Activated T-cell treated with anti-CD3 and anti-CD28 coated beads, Interleukin-2, amount 50 U/mL, for 48 hours (primary cell): ENCODE data around the gene LNX1.

Experiments
- DNase-seq, 2 experiments: peaks; one replicate each; pipeline ENCODE4 v3.0.0-alpha.2; 2020

Gene LNX1

DNA sequence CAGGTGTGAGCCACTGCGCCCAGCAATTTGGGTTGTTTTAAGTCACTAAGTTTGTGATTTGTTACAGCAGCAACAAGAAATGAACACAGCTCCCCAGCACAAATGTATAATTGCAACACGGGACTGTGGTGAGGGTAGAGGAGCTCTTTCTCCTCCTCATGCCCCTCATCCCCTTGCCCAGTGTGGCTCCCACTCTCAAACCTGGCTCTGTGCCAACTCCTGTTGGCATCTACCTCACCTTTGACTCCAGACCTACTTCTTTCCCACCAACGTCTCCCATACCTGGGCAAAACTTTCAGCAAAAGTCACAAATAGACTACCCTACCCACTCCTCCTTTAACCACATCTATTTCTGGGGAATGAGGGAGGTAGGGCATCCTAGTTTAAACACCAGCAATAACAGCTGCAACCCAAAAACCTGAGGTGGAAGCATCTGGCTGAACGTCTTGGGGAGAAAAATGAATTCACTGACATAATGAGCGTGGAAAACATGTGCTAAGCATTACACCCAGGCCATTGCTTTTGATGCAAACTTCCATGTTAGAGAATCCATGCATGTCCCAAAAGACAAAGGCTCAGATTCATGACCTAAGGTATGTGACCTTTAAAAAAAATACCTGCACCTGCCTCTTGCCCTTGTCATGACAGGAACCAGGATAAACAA lies 19.2 kb downstream of the LNX1 start:
- no peak for DNase-seq

DNA sequence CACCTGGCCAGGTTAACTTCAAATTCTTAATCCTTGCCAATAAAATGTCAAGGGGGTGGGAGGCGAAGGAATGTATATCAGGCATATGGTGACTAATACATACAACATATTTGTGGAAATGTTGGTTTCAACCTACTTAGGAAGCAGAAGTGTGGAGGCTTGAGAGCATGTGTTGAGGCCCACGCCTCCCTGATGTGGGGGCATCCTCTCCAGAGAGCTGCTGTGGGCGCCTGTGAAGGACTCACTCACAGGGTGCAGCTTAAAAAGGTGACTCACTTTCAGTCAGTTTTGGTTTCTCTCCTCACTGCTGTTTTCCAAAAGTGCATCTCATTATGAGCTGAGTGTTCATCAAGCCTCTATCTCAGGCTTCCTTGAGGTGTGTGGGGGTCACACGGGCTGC lies 27.5 kb downstream of the LNX1 start:
- DNase-seq: peak; percentile 24 to 36

DNA sequence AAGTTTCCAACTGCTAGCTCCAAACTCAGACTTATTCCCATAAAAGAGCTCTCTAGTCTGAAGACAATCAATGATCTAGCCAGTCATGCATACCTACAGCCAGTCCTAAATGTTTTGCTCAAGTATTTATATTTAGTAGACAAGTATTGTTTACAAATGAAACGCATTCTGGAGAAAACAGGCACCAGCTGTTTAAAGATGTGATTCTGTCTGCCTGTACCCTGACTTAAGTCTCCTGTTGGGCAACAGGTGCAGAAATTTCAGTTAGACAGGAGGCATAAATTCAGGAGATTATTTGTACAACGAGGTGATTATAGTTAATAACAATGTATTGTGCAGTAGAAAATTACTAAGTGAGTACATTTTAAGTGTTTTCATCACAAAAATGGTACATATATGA lies 28.9 kb downstream of the LNX1 start:
- DNase-seq: no peak

DNA sequence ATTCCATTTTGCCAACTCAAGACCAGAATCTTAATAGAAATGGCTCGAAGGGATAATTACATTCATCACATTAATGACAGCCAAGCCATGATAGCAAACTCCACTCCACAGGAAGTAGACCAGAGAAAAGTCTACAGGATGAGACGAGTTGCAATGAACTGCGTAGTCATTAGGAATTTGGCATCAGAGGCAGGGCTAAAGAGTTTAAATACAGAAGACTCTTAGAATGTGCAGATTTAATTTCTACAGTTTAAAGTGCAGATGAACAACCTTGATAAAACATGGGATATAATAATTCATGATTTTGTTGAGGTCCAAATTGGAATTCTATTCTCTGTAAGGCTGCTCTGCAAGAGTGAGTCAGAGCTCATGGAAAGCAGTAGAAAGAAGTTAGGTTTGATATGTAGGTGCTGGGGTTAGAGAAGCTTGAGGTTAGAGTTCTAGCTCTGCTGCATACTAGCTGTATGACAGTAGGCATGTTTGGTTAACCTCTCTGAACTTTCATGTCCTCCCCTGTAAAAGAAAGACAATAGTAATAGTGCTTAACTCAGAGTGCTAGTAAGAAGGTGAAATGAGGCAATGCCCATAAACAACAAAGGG lies 32.2 kb downstream of the LNX1 start:
- no peak for DNase-seq

DNA sequence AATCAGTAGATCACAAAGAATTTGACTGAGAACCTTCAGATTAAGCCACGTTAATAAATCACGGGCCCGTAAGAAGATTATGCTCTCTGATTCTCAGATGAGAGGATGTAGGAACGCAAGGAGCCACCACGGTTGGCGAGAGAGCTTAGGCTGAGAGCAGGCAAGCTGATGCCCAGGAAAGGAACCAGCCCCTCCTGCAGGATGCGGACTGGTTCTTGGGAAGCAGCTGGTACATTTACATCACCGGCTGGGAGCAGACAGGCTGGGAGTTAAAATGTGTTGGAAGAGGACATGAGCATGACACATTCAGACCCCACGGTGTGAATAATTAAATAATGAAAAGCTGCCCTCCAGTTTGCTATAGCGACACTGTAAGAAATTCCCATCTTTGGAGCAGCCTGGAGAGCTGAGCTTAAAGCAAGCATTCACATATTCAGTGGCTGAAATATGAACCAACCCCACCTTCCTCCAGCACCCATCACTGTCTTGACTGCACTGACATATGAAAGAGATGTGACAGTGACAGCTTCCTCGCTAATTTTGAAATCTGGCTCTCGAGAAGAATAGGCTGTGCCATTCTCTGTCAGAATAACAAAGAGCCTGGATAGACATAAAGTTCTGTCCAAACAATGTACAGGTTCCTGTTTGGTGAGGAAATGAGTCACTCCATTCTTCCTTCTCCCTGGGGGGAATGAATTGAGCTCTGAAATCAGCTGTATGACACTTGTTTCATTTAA lies 33.1 kb downstream of the LNX1 start:
- DNase-seq: no peak

DNA sequence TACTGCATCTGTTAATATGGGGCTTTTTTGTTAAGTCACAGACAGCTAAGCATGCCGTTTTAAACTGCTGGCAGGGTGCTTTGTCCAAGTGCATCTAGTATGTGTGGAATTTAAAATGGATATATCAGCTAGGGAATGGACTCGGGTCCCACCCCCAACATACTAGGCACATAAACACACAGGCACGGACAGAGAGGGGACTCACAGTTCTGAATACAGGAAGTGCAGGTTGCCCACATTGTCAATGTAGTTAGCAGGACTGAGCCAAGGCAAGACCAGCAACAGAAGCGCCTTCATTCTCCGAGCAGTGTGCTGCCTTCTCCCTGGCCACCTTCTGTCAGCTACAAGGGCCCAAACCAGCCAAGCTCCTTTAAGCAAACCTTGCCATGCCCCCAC lies 33.6 kb downstream of the LNX1 start:
- no peak for DNase-seq

DNA sequence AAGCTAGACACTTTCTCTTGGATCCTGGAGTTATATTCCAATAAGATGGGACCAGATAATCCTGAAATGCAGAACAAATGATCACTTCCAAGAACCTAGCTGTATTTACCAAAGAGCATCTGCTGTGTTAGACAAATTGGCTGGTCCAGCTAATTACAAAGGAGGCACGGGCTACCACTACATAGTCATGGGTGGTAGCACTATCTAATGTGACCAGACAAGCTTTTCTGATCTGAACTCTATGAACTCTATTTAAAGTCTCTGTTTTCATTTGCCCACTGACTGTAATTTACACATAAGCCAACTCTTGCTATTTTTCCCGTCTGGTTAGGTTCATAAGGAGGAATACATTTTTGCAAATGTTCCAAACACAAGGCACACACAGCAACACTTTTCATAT lies 34.6 kb downstream of the LNX1 start:
- no peak for DNase-seq

DNA sequence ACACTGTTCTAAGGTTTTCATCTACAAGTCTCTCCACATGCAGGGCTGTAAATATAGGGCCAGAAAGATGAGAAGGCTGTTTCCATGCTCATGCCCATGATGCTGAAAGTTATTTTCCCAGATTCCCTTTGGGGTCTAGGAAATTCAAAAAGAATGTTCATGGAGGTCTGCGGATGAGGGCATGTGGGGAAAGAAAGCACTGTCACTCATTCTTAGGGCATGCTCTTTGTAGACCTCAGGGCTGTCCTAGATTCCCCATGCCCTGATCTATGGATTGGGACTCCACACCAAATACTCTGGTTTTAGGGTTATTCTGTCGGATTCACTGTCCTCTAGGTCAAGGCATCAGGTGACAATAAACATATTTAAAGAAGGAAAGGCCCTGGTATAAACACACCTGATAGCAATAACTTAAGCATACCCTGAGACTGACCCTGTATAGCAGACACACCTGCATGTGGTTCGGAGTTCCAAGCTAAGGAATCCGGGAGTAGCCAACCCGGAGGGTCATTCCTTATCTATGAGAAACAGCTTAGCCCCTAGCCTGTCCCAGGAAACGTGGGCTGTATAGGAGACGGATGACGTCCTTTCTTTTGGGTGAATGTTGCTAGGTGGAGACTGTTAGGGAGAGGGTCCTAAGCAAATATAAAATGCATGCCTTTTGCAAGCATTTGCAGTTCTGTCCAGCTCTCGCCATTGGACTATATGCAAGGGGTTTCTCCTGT lies 37.6 kb downstream of the LNX1 start:
- no peak for DNase-seq

DNA sequence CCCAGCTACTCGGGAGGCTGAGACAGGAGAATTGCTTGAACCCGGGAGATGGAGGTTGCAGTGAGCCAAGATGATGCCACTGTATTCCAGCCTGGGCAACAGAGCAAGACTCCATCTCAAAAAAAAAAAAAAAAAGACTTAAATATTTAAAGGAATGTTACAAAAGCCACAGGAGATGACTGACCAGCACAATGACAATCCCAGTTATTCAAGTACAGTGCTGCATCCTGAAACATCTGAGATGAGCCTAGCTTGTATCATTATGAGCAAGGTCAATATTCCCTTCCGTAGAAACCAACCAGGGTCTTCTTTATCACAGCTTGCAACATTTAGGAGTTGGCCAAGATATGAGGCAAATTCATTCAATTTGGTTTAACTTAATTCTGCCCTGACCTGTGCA lies 38.6 kb downstream of the LNX1 start:
- no peak for DNase-seq

DNA sequence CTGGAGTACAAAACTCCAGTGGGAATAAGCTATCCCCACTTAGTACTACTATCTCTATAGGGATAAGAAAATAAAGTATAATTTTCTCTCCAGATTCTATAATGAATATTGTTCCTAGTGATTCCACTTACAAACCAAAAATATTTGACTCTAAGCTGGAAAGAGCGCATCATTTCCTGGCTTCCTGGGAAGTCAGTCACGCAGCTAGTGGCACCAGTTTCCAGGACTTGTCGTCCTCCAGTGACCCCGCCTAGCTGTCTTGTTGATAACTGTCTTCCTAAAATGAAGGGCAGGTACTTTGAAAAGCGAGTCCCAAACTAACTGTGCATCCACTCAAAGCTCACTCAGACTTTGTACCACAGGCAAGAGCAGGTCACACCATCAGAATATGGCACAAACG lies 39.3 kb downstream of the LNX1 start:
- DNase-seq: no peak

DNA sequence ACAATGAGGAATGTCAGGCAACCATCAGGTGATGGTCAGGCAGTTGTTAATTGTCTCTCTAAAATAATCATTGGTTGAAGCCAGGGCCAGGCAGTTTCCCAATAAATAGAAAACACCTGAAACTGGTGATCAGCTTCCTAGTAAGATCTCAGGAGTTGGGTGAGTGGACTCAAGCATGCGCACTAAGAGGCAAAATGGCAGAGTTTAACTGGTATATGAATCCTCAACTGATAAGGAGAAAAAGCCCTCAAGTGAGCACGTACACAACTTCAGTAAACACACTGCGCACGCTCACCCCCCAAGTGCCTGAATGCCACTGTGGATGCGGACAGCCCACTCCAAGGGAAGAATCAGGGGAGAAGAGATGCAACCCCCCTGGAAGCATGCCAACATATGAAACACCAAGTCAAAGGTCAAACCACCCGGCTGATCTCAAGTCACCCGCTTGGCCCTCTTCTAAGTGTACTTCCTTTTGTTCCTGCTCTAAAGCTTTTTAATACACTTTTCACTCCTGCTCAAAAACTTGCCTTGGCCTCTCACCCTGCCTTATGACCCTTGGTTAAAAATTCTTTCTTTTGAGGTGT lies 39.9 kb downstream of the LNX1 start:
- no peak for DNase-seq

DNA sequence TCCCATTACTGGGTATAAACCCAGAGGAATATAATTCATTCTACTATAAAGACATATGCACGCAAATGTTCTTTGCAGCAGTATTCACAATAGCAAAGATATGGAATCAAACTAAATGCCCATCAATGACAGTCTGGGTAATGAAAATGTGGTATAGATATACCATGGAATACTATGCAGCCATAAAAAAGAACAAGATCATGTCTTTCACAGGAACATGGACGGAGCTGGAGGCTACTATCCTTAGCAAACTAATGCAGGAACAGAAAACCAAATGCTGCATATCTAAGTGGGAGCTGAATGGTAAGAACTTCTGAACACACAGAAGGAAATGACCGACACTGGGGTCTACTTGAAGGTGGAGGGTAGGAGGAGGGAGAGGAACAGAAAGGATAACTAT lies 42.6 kb downstream of the LNX1 start:
- no peak for DNase-seq

DNA sequence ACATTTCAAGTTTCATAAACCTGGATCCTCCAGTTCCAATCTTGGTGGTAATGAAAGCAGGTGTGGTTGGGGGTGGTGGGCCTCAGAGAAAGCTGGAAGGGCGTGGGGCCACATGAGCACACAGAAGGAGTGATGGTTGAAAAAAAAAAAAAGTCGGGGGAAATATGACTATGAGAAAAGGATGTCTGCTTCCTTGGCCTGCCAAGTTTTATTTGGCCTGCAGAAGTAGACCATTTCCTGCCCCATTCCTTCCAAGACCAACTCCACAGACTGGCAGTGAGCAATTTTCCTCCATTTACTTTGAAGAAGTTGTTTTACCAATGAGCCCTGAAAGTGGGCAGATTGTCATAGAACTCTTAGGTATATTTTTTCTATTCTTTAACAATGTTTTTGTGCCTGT lies 43.3 kb downstream of the LNX1 start:
- no peak for DNase-seq

DNA sequence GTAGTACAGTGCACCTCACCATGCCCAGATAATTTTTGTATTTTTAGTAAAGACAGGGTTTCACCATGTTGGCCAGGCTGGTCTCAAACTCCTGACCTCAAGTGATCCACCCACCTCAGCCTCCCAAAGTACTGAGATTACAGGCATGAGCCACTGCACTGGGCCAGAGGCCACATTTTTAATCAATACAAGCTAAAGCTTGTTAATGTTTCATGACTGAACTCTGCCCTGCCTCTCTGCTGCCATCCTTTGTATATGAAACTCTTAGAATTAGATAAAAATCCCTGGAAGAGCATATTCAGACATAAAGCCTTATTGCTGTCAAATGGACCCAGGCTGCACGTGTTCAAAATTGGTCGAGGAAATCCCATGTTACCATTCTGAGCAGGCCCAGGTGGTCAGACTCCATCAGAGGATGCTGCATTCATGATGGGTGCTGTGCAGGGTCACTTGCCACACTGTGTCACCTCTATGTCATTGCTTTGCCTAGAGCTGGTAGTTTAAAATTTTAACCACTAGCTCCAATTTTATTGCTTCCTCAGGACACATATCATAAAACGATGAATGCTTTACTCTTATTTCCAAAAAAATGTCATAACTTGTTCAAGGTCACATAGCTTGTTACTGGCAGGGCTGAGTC lies 45.2 kb downstream of the LNX1 start:
- DNase-seq: no peak

DNA sequence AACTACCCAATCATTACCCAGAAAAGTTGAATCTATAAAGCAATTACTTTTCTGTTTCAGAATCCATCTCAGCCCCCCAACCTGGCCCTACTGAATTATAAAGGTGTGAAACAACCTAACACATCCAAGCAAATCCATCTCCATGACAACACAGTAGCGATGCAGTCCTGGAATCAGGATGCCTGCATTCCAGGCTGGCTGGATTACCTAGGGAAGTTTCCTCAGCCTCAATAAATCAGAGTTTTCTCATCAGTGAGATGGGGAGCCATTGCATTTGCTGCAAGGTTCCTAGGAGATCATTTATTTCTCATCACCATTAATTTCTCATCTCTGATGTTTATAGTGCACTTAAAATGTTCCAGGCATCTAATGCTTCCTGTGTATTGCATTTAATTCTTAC lies 46.0 kb downstream of the LNX1 start:
- DNase-seq: no peak

DNA sequence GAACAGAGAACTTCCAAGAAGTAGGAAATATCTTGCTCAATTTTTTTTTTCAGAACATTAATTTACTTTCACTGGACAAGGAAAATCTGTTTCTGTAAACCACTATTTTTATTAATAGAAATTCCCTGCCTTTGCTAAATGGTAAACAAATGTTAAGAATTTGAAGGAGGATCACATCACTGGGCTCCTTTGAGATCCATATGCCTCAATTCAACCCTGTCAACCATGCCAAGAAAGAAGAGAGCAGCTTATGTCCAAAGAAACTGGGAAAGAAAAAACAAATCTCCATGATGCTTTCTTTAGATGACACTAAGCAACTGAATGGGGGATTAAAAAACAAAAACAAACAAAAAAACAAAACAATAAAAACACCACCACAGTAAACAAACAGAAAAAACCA lies 47.7 kb downstream of the LNX1 start:
- DNase-seq: no peak

DNA sequence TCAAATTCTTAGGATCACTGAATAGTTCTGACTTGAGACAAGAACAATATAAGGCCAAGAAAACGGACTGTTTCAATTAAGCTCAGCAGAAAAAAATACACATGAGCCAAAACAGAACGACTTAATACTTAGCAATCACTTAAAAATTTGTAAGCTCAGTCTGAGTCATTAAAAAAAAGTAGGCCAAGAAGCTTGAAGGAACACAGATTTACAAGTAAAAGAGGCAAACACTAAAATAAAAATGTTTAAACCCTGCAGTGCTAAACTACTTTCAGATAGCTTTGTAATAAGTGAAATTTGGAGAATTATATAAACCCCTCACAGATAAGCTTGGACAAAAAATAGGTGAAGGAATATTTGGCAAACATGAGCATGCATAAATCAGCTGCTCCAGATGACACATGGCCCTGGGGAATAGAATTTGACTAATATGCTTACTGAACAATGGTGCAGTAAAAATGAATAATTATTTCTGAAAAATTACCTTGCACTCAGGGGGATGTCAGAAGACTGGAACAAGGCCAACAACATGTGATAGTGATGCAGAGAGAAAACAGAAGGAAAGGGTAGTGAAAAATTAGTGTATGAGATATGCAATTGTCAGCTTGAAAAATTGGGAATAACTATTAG lies 49.6 kb downstream of the LNX1 start:
- no peak for DNase-seq

DNA sequence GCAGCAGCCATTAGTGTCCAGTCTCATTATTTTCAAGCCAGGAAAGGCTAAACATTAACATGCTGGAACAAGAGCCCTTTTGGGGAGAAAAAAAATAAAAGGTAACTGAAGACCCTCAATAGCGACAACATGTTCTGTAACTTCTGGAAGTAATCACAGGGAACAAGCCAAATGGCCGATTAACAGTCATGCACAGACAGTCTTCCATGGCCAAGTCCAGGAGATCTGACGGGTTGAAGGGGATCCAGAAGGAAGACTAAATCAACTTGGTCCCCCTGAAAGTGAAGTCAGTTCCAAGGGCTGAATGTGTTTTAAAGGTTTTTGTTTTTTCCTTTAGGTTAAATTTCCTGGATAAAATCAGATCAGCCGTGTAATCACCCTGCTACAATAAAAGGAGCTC lies 52.5 kb downstream of the LNX1 start:
- no peak for DNase-seq

DNA sequence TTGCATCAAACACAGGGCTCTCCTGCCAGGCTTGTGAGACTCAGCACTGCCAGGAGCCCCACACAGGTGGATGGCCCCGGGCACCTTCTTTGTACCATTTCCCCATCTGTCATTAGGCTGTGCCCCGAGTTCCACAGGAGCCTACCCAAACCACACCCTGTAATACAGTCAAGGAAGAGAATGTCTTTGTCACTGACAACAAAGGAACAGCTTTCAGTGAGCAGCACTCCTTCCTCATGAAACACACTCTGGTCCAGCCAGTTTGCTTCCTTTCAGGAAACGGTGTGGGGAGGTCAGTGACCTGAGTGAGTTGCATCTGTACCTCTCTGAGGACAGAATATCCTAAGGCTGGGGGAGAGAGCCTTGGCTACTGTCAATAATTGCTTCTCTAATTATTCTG lies 53.7 kb downstream of the LNX1 start:
- no peak for DNase-seq

DNA sequence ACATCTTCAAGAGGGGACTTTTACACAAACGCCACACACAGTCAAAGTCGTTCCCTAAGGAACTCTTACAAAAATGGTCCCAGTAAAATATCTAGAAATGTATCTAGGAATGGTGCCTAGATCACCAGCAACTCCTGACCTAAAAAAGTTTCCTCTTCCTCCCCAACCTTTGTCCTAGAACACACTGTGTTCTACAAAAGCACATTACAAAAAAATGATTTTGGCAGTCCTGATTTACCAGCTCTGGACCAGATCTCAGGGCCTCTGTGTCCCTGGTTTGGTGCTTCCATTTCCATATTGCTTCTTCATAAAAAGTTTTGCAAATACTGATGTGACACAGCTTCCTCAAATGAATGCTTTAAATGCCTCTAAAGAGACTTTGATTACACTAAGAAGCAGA lies 55.0 kb downstream of the LNX1 start:
- no peak for DNase-seq

DNA sequence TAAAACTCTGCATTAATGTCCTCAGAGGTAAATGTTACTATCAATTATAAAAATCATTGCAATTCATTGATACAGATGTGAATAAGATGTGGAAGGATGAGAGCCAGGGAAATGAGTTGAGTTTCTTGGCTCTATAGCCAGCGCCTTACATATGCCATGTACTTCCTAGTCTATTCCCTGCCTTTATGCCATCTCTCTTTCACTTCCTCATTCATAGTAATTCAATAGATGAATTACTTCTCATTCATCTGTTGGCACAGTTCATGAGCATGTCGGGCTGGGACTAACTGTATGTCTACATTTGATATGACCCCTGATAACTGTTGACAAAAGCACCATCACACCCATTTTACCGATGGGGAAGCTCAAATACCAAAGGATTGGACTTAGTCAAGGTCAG lies 55.7 kb downstream of the LNX1 start:
- DNase-seq: no peak

DNA sequence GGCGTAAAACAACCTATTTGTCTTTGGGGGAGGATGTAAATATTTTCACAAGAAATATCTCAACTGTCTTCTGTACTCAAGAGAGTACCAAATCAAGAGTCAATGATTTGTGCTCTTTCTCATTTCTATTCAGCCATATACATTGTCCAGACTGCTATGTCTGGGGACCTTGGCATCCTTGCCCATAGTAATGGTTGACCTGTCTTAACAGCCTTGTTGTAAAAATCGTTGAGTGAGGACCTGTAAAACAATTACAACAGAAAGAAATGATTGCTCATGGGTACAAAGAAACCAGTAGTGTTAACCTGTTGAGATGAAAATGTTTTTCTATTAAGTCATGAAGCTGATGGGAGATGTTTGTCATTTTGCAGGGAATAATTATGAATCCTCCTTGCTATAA lies 56.6 kb downstream of the LNX1 start:
- no peak for DNase-seq

DNA sequence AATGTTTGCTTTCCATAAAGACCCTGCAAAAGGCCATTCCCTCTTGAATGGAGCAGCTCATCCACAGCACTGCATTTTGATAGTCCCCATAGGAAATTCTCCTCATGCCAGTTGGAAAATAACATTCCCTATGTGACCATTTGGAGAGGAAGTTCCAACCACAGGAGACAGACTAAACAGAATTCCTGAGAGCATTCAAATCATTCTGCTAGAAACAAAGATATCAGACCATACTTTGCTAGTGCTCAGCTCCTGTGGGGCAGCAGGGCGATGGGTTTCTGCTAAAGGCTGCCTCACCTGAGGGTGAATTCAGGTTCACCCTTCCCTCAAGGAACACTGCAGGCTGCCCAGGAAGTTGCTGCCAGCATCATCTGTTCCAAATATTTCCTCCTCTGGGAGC lies 58.8 kb downstream of the LNX1 start:
- DNase-seq: no peak
